ENCODE results near the gene ELN.

- TF ChIP-seq CTCF (optimal IDR thresholded peaks at IDR 0.05 in 1 of 3, IDR thresholded peaks at IDR 0.05 in 1 of 3, conservative IDR thresholded peaks at IDR 0.05 in 1 of 3; ENCODE audit: extremely low read depth in 1 of 3, insufficient read depth in 2 of 3, low read length in 3 of 3) (no peak), EZH2 (IDR thresholded peaks at IDR 0.05; ENCODE audit: low read length) (no peak)
These were observed 24.4 kb upstream of the ELN start for GRCh38 chr7:74003621-74004020.
